B cell (primary cell): ENCODE data around the gene RABGAP1L.

Experiments
- EZH2 ChIP-seq: IDR thresholded peaks from 2 replicates; pipeline ENCODE4 v1.6.1; 2012; ENCODE audit warnings: borderline replicate concordance, low read depth, mild to moderate bottlenecking, moderate library complexity, low read length; ENCODE audit not compliant: insufficient read depth, poor library complexity, severe bottlenecking
- TF ChIP-seq, protein P1 (sequence below): fragments of 200-600 bp; IDR thresholded peaks from one replicate; pipeline ENCODE4 v1.8.0; 2022; ENCODE audit warnings: antibody characterized with exemption, mild to moderate bottlenecking

GRCh38 chr1:174912264-174912663 is 752.9 kb downstream of the RABGAP1L start:
- TF ChIP-seq, protein P1, sequence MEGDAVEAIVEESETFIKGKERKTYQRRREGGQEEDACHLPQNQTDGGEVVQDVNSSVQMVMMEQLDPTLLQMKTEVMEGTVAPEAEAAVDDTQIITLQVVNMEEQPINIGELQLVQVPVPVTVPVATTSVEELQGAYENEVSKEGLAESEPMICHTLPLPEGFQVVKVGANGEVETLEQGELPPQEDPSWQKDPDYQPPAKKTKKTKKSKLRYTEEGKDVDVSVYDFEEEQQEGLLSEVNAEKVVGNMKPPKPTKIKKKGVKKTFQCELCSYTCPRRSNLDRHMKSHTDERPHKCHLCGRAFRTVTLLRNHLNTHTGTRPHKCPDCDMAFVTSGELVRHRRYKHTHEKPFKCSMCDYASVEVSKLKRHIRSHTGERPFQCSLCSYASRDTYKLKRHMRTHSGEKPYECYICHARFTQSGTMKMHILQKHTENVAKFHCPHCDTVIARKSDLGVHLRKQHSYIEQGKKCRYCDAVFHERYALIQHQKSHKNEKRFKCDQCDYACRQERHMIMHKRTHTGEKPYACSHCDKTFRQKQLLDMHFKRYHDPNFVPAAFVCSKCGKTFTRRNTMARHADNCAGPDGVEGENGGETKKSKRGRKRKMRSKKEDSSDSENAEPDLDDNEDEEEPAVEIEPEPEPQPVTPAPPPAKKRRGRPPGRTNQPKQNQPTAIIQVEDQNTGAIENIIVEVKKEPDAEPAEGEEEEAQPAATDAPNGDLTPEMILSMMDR = no peak
- no peak for TF ChIP-seq EZH2
